Esophagus muscularis mucosa (tissue), 4 donors: Measurements from ENCODE around the gene VAPA. TPM values are rescaled to one million over a fixed set of nuclear protein-coding genes. Genes with fewer than 3 reads are reported as not detected.
"Not testable (repeated sequence)": the region's sequence is repeated elsewhere in the genome, so short reads cannot be mapped to it uniquely, and the experiment has no call there.

Source experiments
- DNase-seq: peaks from one replicate; pipeline ENCODE4 v3.0.0-alpha.2; 2017; ENCODE audit errors: extremely low spot score
- H3K27ac ChIP-seq, 4 donors: fragments of 200-600 bp; sonication (generic); replicated peaks in 1 of 4; 1 replicate in 3 of 4; 2 replicates in 1 of 4; pipeline ENCODE4 v1.5.1; 2016 to 2019; ENCODE audit warnings: mild to moderate bottlenecking in 1 of 4
- H3K27me3 ChIP-seq, 4 donors: fragments of 200-600 bp; sonication (generic); one replicate each; pipeline versions ENCODE4 v1.5.1 to v1.6.0; 2016 to 2019
- H3K36me3 ChIP-seq, 4 donors: fragments of 200-600 bp; sonication (generic); one replicate each; pipeline ENCODE4 v1.5.1; 2016 to 2019
- H3K4me1 ChIP-seq, 4 donors: fragments of 200-600 bp; sonication (generic); one replicate each; pipeline ENCODE4 v1.5.1; 2016 to 2019
- H3K4me3 ChIP-seq, 4 donors: fragments of 200-600 bp; sonication (generic); 1 replicate in 2 of 4; 2 replicates in 2 of 4; pipeline ENCODE4 v1.5.1; 2016 to 2019; ENCODE audit warnings: mild to moderate bottlenecking in 4 of 4, moderate library complexity in 1 of 4
- H3K9me3 ChIP-seq, 4 donors: fragments of 200-600 bp; sonication (generic); 1 replicate in 3 of 4; 2 replicates in 1 of 4; pipeline ENCODE4 v1.5.1; 2016 to 2019
- CTCF ChIP-seq, 3 experiments: fragments of 200-600 bp in 2 of 3; fragments of 450-650 bp in 1 of 3; sonication (generic) in 2 of 3; IDR thresholded peaks; one replicate each; pipeline ENCODE4 v1.5.1; 2017 to 2019; ENCODE audit warnings: antibody characterized with exemption in 3 of 3, mild to moderate bottlenecking in 2 of 3, moderate library complexity in 1 of 3
- EP300 ChIP-seq: sonication (generic); formaldehyde crosslinking; IDR thresholded peaks from one replicate; pipeline ENCODE4 v1.6.1; 2017; ENCODE audit warnings: antibody characterized with exemption
- POLR2A ChIP-seq: fragments of 450-650 bp; IDR thresholded peaks from one replicate; pipeline ENCODE4 v1.6.1; 2017; ENCODE audit warnings: antibody characterized with exemption, moderate library complexity, mild to moderate bottlenecking, low read depth
- POLR2AphosphoS5 ChIP-seq, 2 donors: sonication (generic); formaldehyde crosslinking; IDR thresholded peaks; one replicate each; pipeline ENCODE4 v1.6.1; 2017; ENCODE audit warnings: antibody characterized with exemption in 2 of 2
- WGBS: methylation state at CpG from one replicate; pipeline ENCODE4 v1.1.5; 2018; 5-methylcytosine and 5-hydroxymethylcytosine counted together
- intact Hi-C: fragments of 100-400 bp; cut with DNase I; formaldehyde crosslinking; loops from one replicate; pipeline ENCODE4 v1.15.1; 2023
- total RNA-seq, 4 donors: library from RNA; depleted of rRNA; stranded (reverse); fragments of >200 nt; gene quantifications; one replicate each; pipeline versions ENCODE4 v1.1.0 to v1.2.1, GENCODE V29; 2016

The VAPA gene
- total RNA-seq, 4 donors from 2014 or later: 198 to 336 (median 260) TPM

GRCh38 chr18:9906481-9906880 is 7.3 kb upstream of the VAPA start:
- H3K9me3 ChIP-seq: no peaks in the 10 kb centered on the region
- no peaks in the 10 kb centered on the region for H3K27me3 ChIP-seq
- no peak overlapping the region for H3K27ac ChIP-seq
- H3K4me1 ChIP-seq: no peaks in the 10 kb centered on the region
- no peak for TF ChIP-seq POLR2AphosphoS5 (IDR thresholded peaks at IDR 0.05)
- TF ChIP-seq CTCF (IDR thresholded peaks at IDR 0.05): no peak
- no peak for TF ChIP-seq EP300
- no peak for TF ChIP-seq POLR2A
- no peaks in the 10 kb centered on the region for H3K36me3 ChIP-seq
- no peak overlapping the region for H3K4me3 ChIP-seq
- 75% methylated on average over 3 of the region's 3 CpGs for WGBS
- intact Hi-C loops: loop anchor here (5.0 kb wide), 1 partner anchor 44 kb away; no protein-coding TSS in a partner anchor
- DNase-seq: no peak

GRCh38 chr18:9907867-9908266 is 5.9 kb upstream of the VAPA start:
- no peaks in the 10 kb centered on the region for H3K9me3 ChIP-seq
- intact Hi-C loops: loop anchor here (5.0 kb wide), 1 partner anchor 46 kb away; no protein-coding TSS in a partner anchor
- no peak for DNase-seq
- no peak overlapping the region for H3K4me3 ChIP-seq
- H3K4me1 ChIP-seq: peaks cover 0 to 5% (median 3%) of the 10 kb centered on the region in 4 donors
- WGBS: 91% methylated on average over 4 of the region's 4 CpGs
- no peak overlapping the region for H3K27ac ChIP-seq
- no peaks in the 10 kb centered on the region for H3K27me3 ChIP-seq
- TF ChIP-seq POLR2A: no peak
- TF ChIP-seq POLR2AphosphoS5 (IDR thresholded peaks at IDR 0.05): no peak
- no peak for TF ChIP-seq CTCF (IDR thresholded peaks at IDR 0.05)
- no peak for TF ChIP-seq EP300
- no peaks in the 10 kb centered on the region for H3K36me3 ChIP-seq

- DNase-seq: no peak
- intact Hi-C loops: loop anchor here (10.0 kb wide), 1 partner anchor 295 kb away; the partner anchor contains the start of gene PPP4R1
- H3K27me3 ChIP-seq: no peaks in the 10 kb centered on the region
- TF ChIP-seq POLR2AphosphoS5 (IDR thresholded peaks at IDR 0.05) (no peak), EP300 (no peak), POLR2A (no peak), CTCF (IDR thresholded peaks at IDR 0.05) (no peak)
- H3K27ac ChIP-seq: no peak overlapping the region
- H3K9me3 ChIP-seq: no peaks in the 10 kb centered on the region
- H3K36me3 ChIP-seq: no peaks in the 10 kb centered on the region
- H3K4me3 ChIP-seq: no peak overlapping the region
- peaks cover 0 to 9% (median 7%) of the 10 kb centered on the region in 4 donors for H3K4me1 ChIP-seq
Measured at GRCh38 chr18:9910071-9910470, 3.7 kb upstream of the VAPA start.

GRCh38 chr18:9910661-9911060 is 3.2 kb upstream of the VAPA start:
- 82% methylated on average over 2 of the region's 2 CpGs for WGBS
- Histone ChIP-seq H3K27ac (no peak overlapping the region), H3K27me3 (no peaks in the 10 kb centered on the region), H3K36me3 (no peaks in the 10 kb centered on the region), H3K4me3 (no peak overlapping the region), H3K4me1 (peaks cover 0 to 11% (median 8%) of the 10 kb centered on the region in 4 donors), H3K9me3 (no peaks in the 10 kb centered on the region)
- TF ChIP-seq POLR2A (no peak), POLR2AphosphoS5 (IDR thresholded peaks at IDR 0.05) (no peak), CTCF (IDR thresholded peaks at IDR 0.05) (no peak), EP300 (no peak)
- no peak for DNase-seq
- intact Hi-C loops: loop anchor here (10.0 kb wide), 1 partner anchor 296 kb away; the partner anchor contains the start of gene PPP4R1

- intact Hi-C loops: loop anchor here (10.0 kb wide), 1 partner anchor 296 kb away; the partner anchor contains the start of gene PPP4R1
- H3K4me1 ChIP-seq: peaks cover 4 to 17% (median 14%) of the 10 kb centered on the region in 4 donors
- H3K27me3 ChIP-seq: no peaks in the 10 kb centered on the region
- no peak overlapping the region for H3K4me3 ChIP-seq
- 92% methylated on average over 5 of the region's 5 CpGs for WGBS
- TF ChIP-seq EP300: no peak
- no peak for TF ChIP-seq CTCF (IDR thresholded peaks at IDR 0.05)
- no peak for TF ChIP-seq POLR2AphosphoS5 (IDR thresholded peaks at IDR 0.05)
- TF ChIP-seq POLR2A: no peak
- no peaks in the 10 kb centered on the region for H3K36me3 ChIP-seq
- no peaks in the 10 kb centered on the region for H3K9me3 ChIP-seq
- no peak for DNase-seq
- H3K27ac ChIP-seq: no peak overlapping the region
Measured at GRCh38 chr18:9911226-9911625, 2.6 kb upstream of the VAPA start.

GRCh38 chr18:9912285-9912684 is 1.5 kb upstream of the VAPA start:
- 100% methylated on average over 1 of the region's 1 CpG for WGBS
- H3K27ac ChIP-seq, H3K36me3 ChIP-seq, H3K9me3 ChIP-seq, H3K27me3 ChIP-seq, DNase-seq, H3K4me3 ChIP-seq: not testable (repeated sequence)
- intact Hi-C loops: loop anchor here (10.0 kb wide), 1 partner anchor 297 kb away; the partner anchor contains the start of gene PPP4R1
- peaks cover 11 to 27% (median 25%) of the 10 kb centered on the region in 4 donors for H3K4me1 ChIP-seq
